ENCODE data around the gene BIVM.

The BIVM gene

DNA sequence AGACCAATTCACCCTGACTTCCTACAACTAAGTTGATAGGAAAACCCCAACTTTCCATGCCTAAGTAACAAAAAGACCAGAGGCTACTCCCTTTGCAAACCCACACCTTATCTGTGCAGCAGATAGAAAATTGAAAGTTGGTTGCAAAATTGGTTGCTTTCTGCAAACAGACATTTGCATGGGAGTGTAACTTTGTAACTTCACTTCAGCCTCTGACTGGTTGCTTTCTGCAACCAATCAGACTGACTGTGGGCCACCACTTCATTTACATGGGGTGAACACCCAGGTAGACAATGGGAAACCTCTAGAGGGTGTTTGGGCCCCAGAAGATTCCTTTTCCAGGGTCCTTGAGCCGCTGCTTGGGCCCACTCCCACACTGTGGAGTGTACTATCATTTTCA, 35.2 kb upstream of the BIVM start:
- Mint-ChIP-seq H3K27ac (no peak overlapping the region), H3K36me3 (ENCODE audit: low read depth) (peaks cover 9% of the 10 kb centered on the region), H3K4me1 (no peaks in the 10 kb centered on the region), H3K9me3 (no peaks in the 10 kb centered on the region), H3K4me3 (no peak overlapping the region), H3K27me3 (ENCODE audit: low read depth) (no peaks in the 10 kb centered on the region)
- TF ChIP-seq, protein P1, sequence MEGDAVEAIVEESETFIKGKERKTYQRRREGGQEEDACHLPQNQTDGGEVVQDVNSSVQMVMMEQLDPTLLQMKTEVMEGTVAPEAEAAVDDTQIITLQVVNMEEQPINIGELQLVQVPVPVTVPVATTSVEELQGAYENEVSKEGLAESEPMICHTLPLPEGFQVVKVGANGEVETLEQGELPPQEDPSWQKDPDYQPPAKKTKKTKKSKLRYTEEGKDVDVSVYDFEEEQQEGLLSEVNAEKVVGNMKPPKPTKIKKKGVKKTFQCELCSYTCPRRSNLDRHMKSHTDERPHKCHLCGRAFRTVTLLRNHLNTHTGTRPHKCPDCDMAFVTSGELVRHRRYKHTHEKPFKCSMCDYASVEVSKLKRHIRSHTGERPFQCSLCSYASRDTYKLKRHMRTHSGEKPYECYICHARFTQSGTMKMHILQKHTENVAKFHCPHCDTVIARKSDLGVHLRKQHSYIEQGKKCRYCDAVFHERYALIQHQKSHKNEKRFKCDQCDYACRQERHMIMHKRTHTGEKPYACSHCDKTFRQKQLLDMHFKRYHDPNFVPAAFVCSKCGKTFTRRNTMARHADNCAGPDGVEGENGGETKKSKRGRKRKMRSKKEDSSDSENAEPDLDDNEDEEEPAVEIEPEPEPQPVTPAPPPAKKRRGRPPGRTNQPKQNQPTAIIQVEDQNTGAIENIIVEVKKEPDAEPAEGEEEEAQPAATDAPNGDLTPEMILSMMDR (IDR thresholded peaks at IDR 0.05; ENCODE audit: unreplicated experiment in 3 of 3): no peak

DNA sequence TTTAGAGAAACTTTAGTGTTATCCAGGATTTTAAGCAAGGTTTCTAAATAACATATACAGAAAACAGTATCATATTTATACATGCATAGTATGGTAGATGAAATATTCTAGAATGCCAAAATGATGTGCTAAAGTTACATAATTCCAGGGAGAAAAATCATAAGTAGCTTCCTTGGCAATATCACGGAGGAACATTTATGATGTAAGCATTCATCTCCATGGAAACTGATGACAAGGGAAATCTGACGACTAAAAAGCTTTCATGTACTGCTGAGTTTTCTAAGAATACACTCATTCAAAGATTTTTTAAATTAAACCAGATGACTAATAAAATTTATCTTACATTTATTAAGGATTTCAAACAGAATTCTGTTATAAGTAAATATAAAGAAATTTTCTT, 30.0 kb upstream of the BIVM start:
- no peak overlapping the region for H3K4me3 Mint-ChIP-seq
- TF ChIP-seq, protein P1 (IDR thresholded peaks at IDR 0.05; ENCODE audit: unreplicated experiment in 3 of 3): no peak
- peaks cover 16% of the 10 kb centered on the region for H3K4me1 Mint-ChIP-seq
- no peaks in the 10 kb centered on the region for H3K9me3 Mint-ChIP-seq
- peaks cover 3% of the 10 kb centered on the region for H3K27me3 Mint-ChIP-seq (ENCODE audit: low read depth)
- H3K36me3 Mint-ChIP-seq (ENCODE audit: low read depth): peaks cover 9% of the 10 kb centered on the region
- no peak overlapping the region for H3K27ac Mint-ChIP-seq

DNA sequence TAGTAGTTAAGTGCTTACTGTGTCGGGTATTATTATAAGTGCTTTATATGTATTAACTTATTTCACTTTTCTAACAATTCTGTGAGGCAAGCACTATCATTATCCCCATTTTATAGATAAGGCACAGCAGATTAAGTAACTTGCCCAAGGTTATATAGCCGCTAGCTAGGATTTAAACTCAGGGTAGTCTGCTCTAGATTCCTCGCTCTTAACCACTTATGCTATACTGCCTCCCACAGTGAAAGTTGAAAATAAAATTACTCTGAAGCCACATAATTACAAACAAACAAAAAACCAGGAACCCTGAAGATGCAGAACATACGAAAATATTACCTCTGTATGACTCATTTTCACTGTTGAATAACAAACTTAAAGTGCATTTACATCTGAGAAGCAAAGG, 29.2 kb upstream of the BIVM start:
- TF ChIP-seq, protein P1 (IDR thresholded peaks at IDR 0.05; ENCODE audit: unreplicated experiment in 3 of 3): no peak
- peak overlapping the region in 1 of 3 experiments; percentile 16 for H3K27ac Mint-ChIP-seq
- H3K36me3 Mint-ChIP-seq (ENCODE audit: low read depth): peaks cover 9% of the 10 kb centered on the region
- peaks cover 18% of the 10 kb centered on the region for H3K4me1 Mint-ChIP-seq
- no peaks in the 10 kb centered on the region for H3K9me3 Mint-ChIP-seq
- H3K4me3 Mint-ChIP-seq: peak overlapping the region; percentile 1 to 60 (median 45)
- H3K27me3 Mint-ChIP-seq (ENCODE audit: low read depth): peaks cover 3% of the 10 kb centered on the region

DNA sequence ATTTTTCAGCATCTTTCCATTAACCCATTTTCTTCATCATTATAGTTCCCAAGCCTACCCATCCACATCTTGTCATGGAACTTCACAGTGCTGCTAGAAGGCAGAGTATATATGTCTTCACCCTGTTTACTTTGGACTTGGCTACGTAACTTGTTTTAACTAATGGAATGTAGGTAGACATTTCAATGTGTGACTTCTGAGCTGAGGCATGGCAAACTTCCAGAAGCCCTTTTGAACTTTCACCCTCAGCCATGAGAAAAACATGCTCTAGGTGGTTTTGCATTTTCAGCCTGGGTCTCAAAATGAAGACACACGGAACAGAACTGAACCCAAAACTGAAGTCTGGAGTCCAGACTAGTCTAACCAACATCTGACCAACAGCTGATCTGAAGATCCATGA, 28.5 kb upstream of the BIVM start:
- TF ChIP-seq, protein P1 (IDR thresholded peaks at IDR 0.05; ENCODE audit: unreplicated experiment in 3 of 3): no peak
- Mint-ChIP-seq H3K4me3 (peak overlapping the region in 2 of 3 experiments; percentile 43 to 54), H3K4me1 (peaks cover 18% of the 10 kb centered on the region), H3K36me3 (ENCODE audit: low read depth) (peaks cover 8% of the 10 kb centered on the region), H3K9me3 (no peaks in the 10 kb centered on the region), H3K27me3 (ENCODE audit: low read depth) (peaks cover 3% of the 10 kb centered on the region), H3K27ac (no peak overlapping the region)

DNA sequence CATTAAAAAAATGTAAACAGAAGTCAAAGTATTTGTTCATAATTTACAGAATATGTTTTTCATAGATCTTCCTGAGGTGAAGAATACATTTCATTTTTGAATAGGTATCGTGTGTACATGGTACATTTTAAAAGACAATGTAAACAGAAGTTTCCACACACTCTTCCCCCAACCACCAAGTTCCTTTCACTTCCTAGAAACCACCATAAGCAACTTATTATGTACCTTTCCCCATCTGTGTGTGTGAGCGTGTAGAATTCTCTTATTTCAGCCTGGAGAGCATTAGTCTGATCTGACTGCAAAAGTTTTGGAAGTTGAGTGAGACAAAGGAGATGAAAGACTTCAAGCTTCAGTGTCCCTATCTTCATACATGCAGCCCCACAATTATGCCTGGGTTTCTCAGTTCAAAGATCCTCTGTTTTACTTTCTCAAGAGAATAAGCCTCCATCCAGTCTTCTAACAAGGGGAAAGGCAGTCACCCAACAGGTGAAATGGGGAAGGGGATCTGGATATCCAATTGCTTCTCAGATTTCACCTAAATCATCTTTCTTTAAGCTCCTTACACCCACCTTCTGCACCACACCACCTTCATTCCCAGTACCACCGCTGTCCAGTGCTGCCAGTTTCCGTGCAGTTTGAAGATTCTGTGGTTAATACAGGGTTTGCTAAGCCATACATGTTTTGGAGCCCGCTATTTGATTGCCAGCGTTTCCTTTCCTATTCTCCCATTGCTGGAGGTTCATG, 27.4 kb upstream of the BIVM start:
- H3K9me3 Mint-ChIP-seq: no peaks in the 10 kb centered on the region
- peak overlapping the region; percentile 37 to 96 (median 85) for H3K4me3 Mint-ChIP-seq
- no peak overlapping the region for H3K27ac Mint-ChIP-seq
- H3K4me1 Mint-ChIP-seq: peaks cover 18% of the 10 kb centered on the region
- H3K27me3 Mint-ChIP-seq (ENCODE audit: low read depth): peaks cover 3% of the 10 kb centered on the region
- TF ChIP-seq, protein P1 (IDR thresholded peaks at IDR 0.05; ENCODE audit: unreplicated experiment in 3 of 3): no peak
- peaks cover 4% of the 10 kb centered on the region for H3K36me3 Mint-ChIP-seq (ENCODE audit: low read depth)

DNA sequence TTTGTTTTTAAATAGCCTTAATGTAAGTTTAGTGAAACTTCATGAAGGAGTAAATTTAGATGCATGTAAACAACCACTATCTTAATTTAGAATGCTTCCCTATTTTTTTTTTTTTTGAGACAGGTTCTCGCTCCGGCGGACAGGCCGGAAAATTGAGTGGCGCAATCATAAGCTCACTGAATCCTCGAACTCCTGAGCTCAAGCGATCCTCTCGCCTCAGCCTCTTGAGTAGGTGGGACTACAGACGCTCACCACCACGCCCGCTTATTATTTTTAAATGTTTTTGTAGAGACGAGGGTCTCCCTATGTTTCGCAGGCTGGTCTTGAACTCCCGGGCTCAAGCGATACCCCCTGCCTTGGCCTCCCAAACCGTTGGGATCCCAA, 26.9 kb upstream of the BIVM start:
- peak overlapping the region; percentile 37 to 96 (median 85) for H3K4me3 Mint-ChIP-seq
- TF ChIP-seq, protein P1 (IDR thresholded peaks at IDR 0.05; ENCODE audit: unreplicated experiment in 3 of 3): no peak
- peaks cover 3% of the 10 kb centered on the region for H3K27me3 Mint-ChIP-seq (ENCODE audit: low read depth)
- H3K27ac Mint-ChIP-seq: no peak overlapping the region
- no peaks in the 10 kb centered on the region for H3K36me3 Mint-ChIP-seq (ENCODE audit: low read depth)
- no peaks in the 10 kb centered on the region for H3K9me3 Mint-ChIP-seq
- H3K4me1 Mint-ChIP-seq: peaks cover 18% of the 10 kb centered on the region

All from nephron (organoid).